PFSK-1 (cell line): ENCODE data around the gene PPA2.

Experiments used
- FOXP2 ChIP-seq: optimal IDR thresholded peaks from 2 replicates; pipeline ENCODE3; 2011; ENCODE audit warnings: borderline replicate concordance, control low read depth, inconsistent platforms; ENCODE audit not compliant: insufficient read depth; ENCODE audit errors: extremely low read length, extremely low read depth
- POLR2AphosphoS5 ChIP-seq: IDR thresholded peaks from 2 replicates; pipeline ENCODE4 v1.6.1; 2012; ENCODE audit warnings: low read depth, mild to moderate bottlenecking, control low read depth, low read length, moderate library complexity
- SIN3A ChIP-seq: IDR thresholded peaks from 2 replicates; pipeline ENCODE4 v1.6.1; 2012; ENCODE audit warnings: mild to moderate bottlenecking, low read length, moderate library complexity, borderline replicate concordance; ENCODE audit not compliant: insufficient read depth
- TAF1 ChIP-seq: IDR thresholded peaks from 2 replicates; pipeline ENCODE4 v1.6.1; 2012; ENCODE audit warnings: low read length, control low read depth, borderline replicate concordance; ENCODE audit not compliant: insufficient read depth
- TF ChIP-seq, protein P1 (sequence below), 2 experiments: IDR thresholded peaks; 2 replicates each; pipeline versions ENCODE4 v1.6.1 to v1.8.0; 2011 to 2012; ENCODE audit warnings: low read depth in 2 of 2, low read length in 2 of 2, control low read depth in 1 of 2, inconsistent platforms in 1 of 2, mild to moderate bottlenecking in 1 of 2, moderate library complexity in 1 of 2; ENCODE audit not compliant: insufficient read depth in 1 of 2

PPA2 gene

DNA sequence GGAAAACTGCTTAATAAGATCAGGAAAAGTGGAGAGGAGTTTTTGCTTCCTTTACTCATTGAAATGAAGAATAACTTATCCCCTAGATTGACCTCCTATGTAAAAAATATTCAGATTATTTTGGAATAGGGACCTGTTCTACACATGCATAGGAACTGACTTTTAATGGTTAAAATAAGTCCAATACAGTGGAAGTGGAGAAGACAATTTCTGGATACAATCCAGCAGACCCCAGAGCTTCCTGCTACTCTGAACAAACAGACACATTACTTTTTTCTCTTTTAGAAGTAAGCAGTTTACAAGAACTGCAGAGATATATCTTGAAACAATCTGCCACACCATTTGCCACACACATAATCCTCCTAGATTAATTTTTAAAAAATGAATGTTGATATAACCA, 129.7 kb downstream of the PPA2 start:
- no peak for TF ChIP-seq POLR2AphosphoS5
- TF ChIP-seq TAF1: no peak
- TF ChIP-seq, protein P1, sequence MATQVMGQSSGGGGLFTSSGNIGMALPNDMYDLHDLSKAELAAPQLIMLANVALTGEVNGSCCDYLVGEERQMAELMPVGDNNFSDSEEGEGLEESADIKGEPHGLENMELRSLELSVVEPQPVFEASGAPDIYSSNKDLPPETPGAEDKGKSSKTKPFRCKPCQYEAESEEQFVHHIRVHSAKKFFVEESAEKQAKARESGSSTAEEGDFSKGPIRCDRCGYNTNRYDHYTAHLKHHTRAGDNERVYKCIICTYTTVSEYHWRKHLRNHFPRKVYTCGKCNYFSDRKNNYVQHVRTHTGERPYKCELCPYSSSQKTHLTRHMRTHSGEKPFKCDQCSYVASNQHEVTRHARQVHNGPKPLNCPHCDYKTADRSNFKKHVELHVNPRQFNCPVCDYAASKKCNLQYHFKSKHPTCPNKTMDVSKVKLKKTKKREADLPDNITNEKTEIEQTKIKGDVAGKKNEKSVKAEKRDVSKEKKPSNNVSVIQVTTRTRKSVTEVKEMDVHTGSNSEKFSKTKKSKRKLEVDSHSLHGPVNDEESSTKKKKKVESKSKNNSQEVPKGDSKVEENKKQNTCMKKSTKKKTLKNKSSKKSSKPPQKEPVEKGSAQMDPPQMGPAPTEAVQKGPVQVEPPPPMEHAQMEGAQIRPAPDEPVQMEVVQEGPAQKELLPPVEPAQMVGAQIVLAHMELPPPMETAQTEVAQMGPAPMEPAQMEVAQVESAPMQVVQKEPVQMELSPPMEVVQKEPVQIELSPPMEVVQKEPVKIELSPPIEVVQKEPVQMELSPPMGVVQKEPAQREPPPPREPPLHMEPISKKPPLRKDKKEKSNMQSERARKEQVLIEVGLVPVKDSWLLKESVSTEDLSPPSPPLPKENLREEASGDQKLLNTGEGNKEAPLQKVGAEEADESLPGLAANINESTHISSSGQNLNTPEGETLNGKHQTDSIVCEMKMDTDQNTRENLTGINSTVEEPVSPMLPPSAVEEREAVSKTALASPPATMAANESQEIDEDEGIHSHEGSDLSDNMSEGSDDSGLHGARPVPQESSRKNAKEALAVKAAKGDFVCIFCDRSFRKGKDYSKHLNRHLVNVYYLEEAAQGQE (IDR thresholded peaks at IDR 0.05; ENCODE audit: insufficient read depth in 1 of 2, low read depth in 2 of 2, low read length in 2 of 2): no peak

DNA sequence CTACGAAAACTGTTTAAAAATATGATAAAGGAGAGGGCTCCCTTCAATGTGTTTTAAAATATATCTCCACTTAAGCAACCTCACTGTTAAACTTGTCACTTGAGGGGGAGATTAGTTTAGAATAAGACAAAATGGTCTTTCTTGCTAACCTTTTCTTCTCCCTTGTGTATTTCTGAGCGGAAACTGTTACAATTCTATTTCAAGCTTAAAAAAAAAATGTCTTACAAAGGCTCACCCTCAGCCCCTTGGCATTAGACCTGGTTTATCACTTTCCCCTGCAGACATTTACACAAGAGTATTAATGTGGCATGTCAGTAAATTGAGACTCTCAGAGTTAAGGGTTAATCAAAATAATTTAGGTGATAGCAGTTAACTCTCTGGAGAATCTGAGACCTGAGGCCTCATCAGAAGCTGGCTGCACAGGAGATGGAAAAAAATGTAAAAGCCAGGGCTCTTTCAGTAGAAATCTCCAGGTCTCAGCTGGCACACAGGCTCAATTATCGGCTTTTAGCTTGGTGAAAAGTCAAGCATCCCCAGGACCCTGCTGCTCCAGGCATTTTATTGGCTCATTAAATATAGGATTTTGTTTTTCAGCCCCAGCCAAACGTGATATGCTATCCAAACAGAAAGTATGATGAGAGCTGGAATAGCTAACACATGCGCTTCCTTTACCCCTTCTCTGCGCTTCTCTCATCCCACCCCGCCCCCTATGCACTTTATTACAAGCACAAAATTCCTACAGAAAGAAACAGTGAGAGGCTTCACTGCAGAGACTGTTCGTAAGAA, 130.5 kb downstream of the PPA2 start:
- no peak for TF ChIP-seq FOXP2
- TF ChIP-seq, protein P1 (IDR thresholded peaks at IDR 0.05; ENCODE audit: insufficient read depth in 1 of 2, low read depth in 2 of 2, low read length in 2 of 2): no peak

DNA sequence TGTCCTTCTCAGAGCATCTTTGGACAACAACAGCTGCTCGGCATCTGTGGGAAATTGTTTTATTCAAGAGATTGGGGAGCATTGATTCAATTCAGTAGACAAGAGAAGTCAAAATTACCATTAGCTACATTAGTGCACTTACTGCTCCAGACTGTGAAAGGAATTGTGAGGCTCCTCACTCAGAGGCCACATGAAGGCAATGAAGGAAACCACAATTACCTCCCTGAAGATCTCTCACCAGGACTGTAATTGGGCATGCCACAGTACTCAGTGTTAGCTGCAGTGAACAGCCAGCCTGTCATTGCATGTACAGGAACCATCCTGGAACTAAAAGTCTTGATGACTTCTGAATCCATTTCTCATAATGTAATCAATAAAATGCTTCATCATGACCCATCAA, 144.8 kb downstream of the PPA2 start:
- TF ChIP-seq TAF1 (no peak), FOXP2 (no peak), POLR2AphosphoS5 (no peak), SIN3A (no peak)
- TF ChIP-seq, protein P1 (IDR thresholded peaks at IDR 0.05; ENCODE audit: insufficient read depth in 1 of 2, low read depth in 2 of 2, low read length in 2 of 2): no peak

DNA sequence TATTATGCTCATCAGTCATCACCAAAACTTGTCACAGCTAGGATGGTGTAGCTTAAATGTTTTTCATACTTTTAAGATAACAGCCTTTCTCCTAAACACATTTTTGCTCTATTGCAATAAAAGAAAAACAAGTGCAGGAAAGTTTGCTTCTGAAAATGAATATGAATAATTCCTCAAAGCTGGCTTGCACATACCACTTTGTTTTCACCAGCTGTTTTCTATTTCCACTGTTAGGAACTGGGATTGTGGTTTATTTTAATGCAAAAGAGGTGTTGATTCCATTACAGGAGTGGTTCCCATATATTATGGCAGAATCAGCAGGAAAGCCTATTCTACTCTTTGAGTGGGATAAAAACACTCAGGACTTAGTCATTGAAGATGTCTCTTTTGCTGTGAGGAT, 145.9 kb downstream of the PPA2 start:
- TF ChIP-seq SIN3A (no peak), FOXP2 (no peak), POLR2AphosphoS5 (no peak), TAF1 (no peak)
- TF ChIP-seq, protein P1 (IDR thresholded peaks at IDR 0.05; ENCODE audit: insufficient read depth in 1 of 2, low read depth in 2 of 2, low read length in 2 of 2): no peak

DNA sequence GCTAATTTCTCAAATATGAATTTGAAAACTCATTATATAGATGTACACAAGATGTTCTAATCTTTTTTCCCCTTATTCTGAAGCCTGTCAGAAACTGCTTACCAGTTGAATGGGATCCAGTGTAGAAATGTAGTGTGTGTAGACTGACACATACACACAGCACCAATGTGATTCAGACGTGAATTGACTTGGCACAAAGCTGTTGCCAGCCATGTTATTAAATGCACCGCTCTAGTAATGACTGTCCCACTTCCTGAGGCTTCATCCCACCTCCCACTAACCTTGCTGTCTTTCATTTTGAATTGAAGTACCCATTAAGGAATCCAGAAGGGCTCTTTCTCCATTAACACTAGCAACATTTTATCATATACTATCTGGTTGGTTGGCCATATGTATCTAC, 146.6 kb downstream of the PPA2 start:
- no peak for TF ChIP-seq FOXP2
- no peak for TF ChIP-seq TAF1
- no peak for TF ChIP-seq POLR2AphosphoS5
- no peak for TF ChIP-seq SIN3A
- TF ChIP-seq, protein P1 (IDR thresholded peaks at IDR 0.05; ENCODE audit: insufficient read depth in 1 of 2, low read depth in 2 of 2, low read length in 2 of 2): no peak
